ENCODE results near the gene DEPDC1.
"Not testable (repeated sequence)": the region's sequence is repeated elsewhere in the genome, so short reads cannot be mapped to it uniquely, and the experiment has no call there.

DEPDC1 gene

GRCh38 chr1:68492255-68492654, 4.6 kb downstream of the DEPDC1 start:
- H3K27me3 Mint-ChIP-seq, H3K27ac Mint-ChIP-seq, H3K4me3 Mint-ChIP-seq, CTCF ChIA-PET, DNase-seq, H3K9me3 Mint-ChIP-seq: not testable (repeated sequence)
- Mint-ChIP-seq H3K36me3 (peaks cover 39% of the 10 kb centered on the region), H3K4me1 (peaks cover 25% of the 10 kb centered on the region)

- peaks cover 49% of the 10 kb centered on the region for H3K36me3 Mint-ChIP-seq
- H3K9me3 Mint-ChIP-seq, result no peaks in the 10 kb centered on the region
- DNase-seq, result no peak
- H3K4me1 Mint-ChIP-seq, result peaks cover 16% of the 10 kb centered on the region
- no peaks in the 10 kb centered on the region for H3K27me3 Mint-ChIP-seq
- CTCF ChIA-PET, result no interaction called here
- no peak overlapping the region for H3K27ac Mint-ChIP-seq
- no peak overlapping the region for H3K4me3 Mint-ChIP-seq
These were observed 6.7 kb downstream of the DEPDC1 start for GRCh38 chr1:68490046-68490651.

- CTCF ChIA-PET, result no interaction called here
- H3K9me3 Mint-ChIP-seq, result no peaks in the 10 kb centered on the region
- H3K4me1 Mint-ChIP-seq, result no peaks in the 10 kb centered on the region
- H3K36me3 Mint-ChIP-seq, result peaks cover 56% of the 10 kb centered on the region
- H3K4me3 Mint-ChIP-seq, result no peak overlapping the region
- H3K27ac Mint-ChIP-seq, result no peak overlapping the region
- no peak for DNase-seq
- H3K27me3 Mint-ChIP-seq, result no peaks in the 10 kb centered on the region
These were observed 11.4 kb downstream of the DEPDC1 start for GRCh38 chr1:68485431-68486022.

- no peaks in the 10 kb centered on the region for H3K27me3 Mint-ChIP-seq
- H3K36me3 Mint-ChIP-seq, result peaks cover 53% of the 10 kb centered on the region
These were observed 12.3 kb downstream of the DEPDC1 start for GRCh38 chr1:68484618-68485017.

GRCh38 chr1:68481041-68481440, 15.8 kb downstream of the DEPDC1 start:
- Mint-ChIP-seq H3K27me3 (no peaks in the 10 kb centered on the region), H3K36me3 (peaks cover 53% of the 10 kb centered on the region), H3K4me3 (no peak overlapping the region), H3K9me3 (no peaks in the 10 kb centered on the region), H3K4me1 (no peaks in the 10 kb centered on the region), H3K27ac (no peak overlapping the region)
- CTCF ChIA-PET, result no interaction called here
- no peak for DNase-seq

More at GRCh38 chr1:68484618-68485017, 12.3 kb downstream of the DEPDC1 start:
- no peaks in the 10 kb centered on the region for H3K9me3 Mint-ChIP-seq
- H3K4me3 Mint-ChIP-seq, result no peak overlapping the region
- no peaks in the 10 kb centered on the region for H3K4me1 Mint-ChIP-seq
- CTCF ChIA-PET, result no interaction called here
- no peak for DNase-seq
- H3K27ac Mint-ChIP-seq, result no peak overlapping the region

- no peak for DNase-seq
- H3K27me3 Mint-ChIP-seq, result no peaks in the 10 kb centered on the region
- CTCF ChIA-PET, result no interaction called here
- peaks cover 50% of the 10 kb centered on the region for H3K36me3 Mint-ChIP-seq
- no peak overlapping the region for H3K27ac Mint-ChIP-seq
- no peaks in the 10 kb centered on the region for H3K9me3 Mint-ChIP-seq
- H3K4me3 Mint-ChIP-seq, result no peak overlapping the region
- H3K4me1 Mint-ChIP-seq, result no peaks in the 10 kb centered on the region
These were observed 17.4 kb downstream of the DEPDC1 start for GRCh38 chr1:68479501-68479900.

- peaks cover 48% of the 10 kb centered on the region for H3K36me3 Mint-ChIP-seq
- no peaks in the 10 kb centered on the region for H3K27me3 Mint-ChIP-seq
- H3K4me3 Mint-ChIP-seq, result no peak overlapping the region
- H3K27ac Mint-ChIP-seq, result no peak overlapping the region
- H3K9me3 Mint-ChIP-seq, result no peaks in the 10 kb centered on the region
- DNase-seq, result no peak
- no peaks in the 10 kb centered on the region for H3K4me1 Mint-ChIP-seq
- CTCF ChIA-PET, result no interaction called here
These were observed 18.2 kb downstream of the DEPDC1 start for GRCh38 chr1:68478662-68479061.

- CTCF ChIA-PET, H3K9me3 Mint-ChIP-seq, H3K27ac Mint-ChIP-seq, H3K27me3 Mint-ChIP-seq, DNase-seq, H3K4me3 Mint-ChIP-seq, H3K4me1 Mint-ChIP-seq: not testable (repeated sequence)
- H3K36me3 Mint-ChIP-seq, result peaks cover 34% of the 10 kb centered on the region
These were observed 20.3 kb downstream of the DEPDC1 start for GRCh38 chr1:68476626-68477025.

- CTCF ChIA-PET, result no interaction called here
- Mint-ChIP-seq H3K4me3 (no peak overlapping the region), H3K36me3 (peaks cover 15% of the 10 kb centered on the region), H3K27me3 (no peaks in the 10 kb centered on the region), H3K27ac (no peak overlapping the region), H3K4me1 (no peaks in the 10 kb centered on the region), H3K9me3 (no peaks in the 10 kb centered on the region)
- DNase-seq, result no peak
These were observed 23.8 kb downstream of the DEPDC1 start for GRCh38 chr1:68473060-68473459.

- Mint-ChIP-seq H3K9me3 (no peaks in the 10 kb centered on the region), H3K4me1 (no peaks in the 10 kb centered on the region), H3K27me3 (no peaks in the 10 kb centered on the region), H3K36me3 (peaks cover 5% of the 10 kb centered on the region), H3K4me3 (no peak overlapping the region), H3K27ac (no peak overlapping the region)
- CTCF ChIA-PET, result interaction anchor here (0.8 kb wide), 1 partner anchor 1268 kb away, joined by 3 read pairs; no protein-coding TSS in a partner anchor
- DNase-seq, result no peak
These were observed 26.4 kb downstream of the DEPDC1 start for GRCh38 chr1:68470388-68470970.

- Mint-ChIP-seq H3K4me1 (no peaks in the 10 kb centered on the region), H3K9me3 (no peaks in the 10 kb centered on the region), H3K27ac (no peak overlapping the region), H3K36me3 (no peaks in the 10 kb centered on the region), H3K27me3 (no peaks in the 10 kb centered on the region), H3K4me3 (no peak overlapping the region)
- CTCF ChIA-PET, result no interaction called here
- DNase-seq, result no peak
These were observed 32.0 kb downstream of the DEPDC1 start for GRCh38 chr1:68464891-68465290.

- H3K4me1 Mint-ChIP-seq, result no peaks in the 10 kb centered on the region
- H3K27me3 Mint-ChIP-seq, result no peaks in the 10 kb centered on the region
- CTCF ChIA-PET, result no interaction called here
- no peak overlapping the region for H3K27ac Mint-ChIP-seq
- H3K36me3 Mint-ChIP-seq, result no peaks in the 10 kb centered on the region
- H3K4me3 Mint-ChIP-seq, result no peak overlapping the region
- no peak for DNase-seq
- H3K9me3 Mint-ChIP-seq, result no peaks in the 10 kb centered on the region
These were observed 35.9 kb downstream of the DEPDC1 start for GRCh38 chr1:68460935-68461334.

GRCh38 chr1:68459796-68460195, 37.1 kb downstream of the DEPDC1 start:
- no peaks in the 10 kb centered on the region for H3K27me3 Mint-ChIP-seq
- H3K9me3 Mint-ChIP-seq, result no peaks in the 10 kb centered on the region
- H3K4me3 Mint-ChIP-seq, result no peak overlapping the region
- no peak overlapping the region for H3K27ac Mint-ChIP-seq
- no peaks in the 10 kb centered on the region for H3K4me1 Mint-ChIP-seq
- no peaks in the 10 kb centered on the region for H3K36me3 Mint-ChIP-seq
- DNase-seq, result no peak
- CTCF ChIA-PET, result no interaction called here

- CTCF ChIA-PET, result interaction anchor here (0.7 kb wide), 1 partner anchor 262 kb away, joined by 4 read pairs; no protein-coding TSS in a partner anchor
- H3K36me3 Mint-ChIP-seq, result no peaks in the 10 kb centered on the region
- DNase-seq, result no peak
- no peaks in the 10 kb centered on the region for H3K9me3 Mint-ChIP-seq
- no peak overlapping the region for H3K4me3 Mint-ChIP-seq
- no peaks in the 10 kb centered on the region for H3K4me1 Mint-ChIP-seq
- no peaks in the 10 kb centered on the region for H3K27me3 Mint-ChIP-seq
- H3K27ac Mint-ChIP-seq, result no peak overlapping the region
These were observed 37.8 kb downstream of the DEPDC1 start for GRCh38 chr1:68459091-68459490.

- H3K9me3 Mint-ChIP-seq, result no peaks in the 10 kb centered on the region
- no peaks in the 10 kb centered on the region for H3K4me1 Mint-ChIP-seq
- CTCF ChIA-PET, result no interaction called here
These were observed 40.7 kb downstream of the DEPDC1 start for GRCh38 chr1:68456202-68456601.

More at GRCh38 chr1:68456202-68456601, 40.7 kb downstream of the DEPDC1 start:
- no peak for DNase-seq
- H3K27me3 Mint-ChIP-seq, result no peaks in the 10 kb centered on the region
- no peaks in the 10 kb centered on the region for H3K36me3 Mint-ChIP-seq
- H3K4me3 Mint-ChIP-seq, result no peak overlapping the region
- H3K27ac Mint-ChIP-seq, result no peak overlapping the region

Data from activated naive CD4-positive, alpha-beta T cell treated with anti-CD3 and anti-CD28 coated beads, Interleukin-2, amount 10 ng/mL, durations not matched to agents 7 days and 5 days (primary cell).